Natural killer cell treated with Interleukin-12 subunit alpha and Interleukin-12 subunit beta and Interleukin-15 and Interleukin-18, amount 100 ng/mL, for 72 hours (primary cell): ENCODE data around the gene MIA2. TPM values are rescaled to one million over a fixed set of nuclear protein-coding genes. Genes with fewer than 3 reads are reported as not detected.
A peak's percentile ranks its signal among the peaks of the same experiment; 100 is the strongest.
"Not testable (repeated sequence)": the region's sequence is repeated elsewhere in the genome, so short reads cannot be mapped to it uniquely, and the experiment has no call there.

Experiments used
- ATAC-seq, 2 donors: fragments of 150-1000 bp; cut with Tn5 transposase in 1 of 2; sonication (Bioruptor Pico), chemical (Tn5 transposase) in 1 of 2; 2 replicates each; pipeline ENCODE4 v1.10.0; 2021
- DNase-seq: peaks from one replicate; pipeline ENCODE4 v3.0.0; 2022; ENCODE audit warnings: low spot score
- H3K27ac Mint-ChIP-seq, 2 donors: 1 replicate in 1 of 2; 2 replicates in 1 of 2; pipeline ENCODE4 v1.8.0; 2022; ENCODE audit warnings: mixed read lengths in 2 of 2, mild to moderate bottlenecking in 1 of 2, moderate library complexity in 1 of 2
- H3K27me3 Mint-ChIP-seq, 2 donors: 1 replicate in 1 of 2; 2 replicates in 1 of 2; pipeline ENCODE4 v1.8.0; 2022; ENCODE audit warnings: mixed read lengths in 2 of 2
- H3K36me3 Mint-ChIP-seq: one replicate; pipeline ENCODE4 v1.8.0; 2022; ENCODE audit warnings: mixed read lengths
- H3K4me1 Mint-ChIP-seq, 2 donors: 1 replicate in 1 of 2; 2 replicates in 1 of 2; pipeline ENCODE4 v1.8.0; 2022; ENCODE audit warnings: low read depth in 2 of 2, mixed read lengths in 2 of 2, mild to moderate bottlenecking in 1 of 2
- H3K4me3 Mint-ChIP-seq: one replicate; pipeline ENCODE4 v1.8.0; 2022; ENCODE audit warnings: mixed read lengths
- H3K9me3 Mint-ChIP-seq: 2 replicates; pipeline ENCODE4 v1.8.0; 2022; ENCODE audit warnings: mixed read lengths
- total RNA-seq, 2 donors: library from RNA; stranded (reverse); gene quantifications; one replicate each; pipeline ENCODE4 v1.2.3, GENCODE V29; 2022

MIA2 gene
- total RNA-seq, 2 donors from 2014 or later = 26.1 to 26.9 TPM

DNA sequence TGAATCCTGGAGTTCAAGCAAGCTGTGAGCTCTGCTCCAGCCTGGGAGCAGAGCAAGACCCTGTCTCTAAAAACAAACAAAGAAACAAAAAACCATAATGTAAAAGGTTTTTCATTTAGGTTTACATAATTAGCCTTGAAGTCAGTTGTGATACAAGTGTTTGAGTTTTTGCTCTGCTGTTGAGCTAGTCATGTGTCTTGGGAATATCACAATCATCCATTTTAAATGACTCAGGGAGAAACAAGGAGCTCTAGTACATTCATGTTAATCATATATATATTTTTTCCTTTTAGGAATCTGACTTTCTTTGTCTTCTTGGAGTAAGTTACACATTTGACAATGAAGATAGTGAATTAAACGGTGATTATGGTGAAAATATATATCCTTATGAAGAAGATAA, 12.9 kb downstream of the MIA2 start:
- Mint-ChIP-seq H3K27me3 (peaks cover 3 to 5% of the 10 kb centered on the region in 2 donors), H3K4me3 (no peak overlapping the region), H3K36me3 (no peaks in the 10 kb centered on the region), H3K9me3 (no peaks in the 10 kb centered on the region), H3K27ac (no peak overlapping the region), H3K4me1 (no peaks in the 10 kb centered on the region)
- ATAC-seq = no peak
- DNase-seq = no peak

DNA sequence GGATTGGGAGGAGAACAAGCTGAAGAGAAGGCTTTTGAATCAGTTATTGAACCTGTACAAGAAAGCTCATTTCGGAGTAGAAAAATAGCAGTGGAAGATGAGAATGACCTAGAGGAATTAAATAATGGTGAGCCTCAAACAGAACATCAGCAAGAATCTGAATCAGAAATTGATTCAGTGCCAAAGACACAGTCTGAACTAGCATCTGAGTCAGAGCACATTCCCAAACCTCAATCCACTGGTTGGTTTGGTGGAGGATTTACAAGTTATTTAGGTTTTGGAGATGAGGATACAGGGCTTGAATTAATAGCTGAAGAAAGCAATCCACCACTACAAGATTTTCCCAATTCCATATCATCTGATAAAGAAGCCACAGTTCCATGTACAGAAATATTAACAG, 13.5 kb downstream of the MIA2 start:
- H3K4me1 Mint-ChIP-seq = no peaks in the 10 kb centered on the region
- H3K27me3 Mint-ChIP-seq = peaks cover 3 to 5% of the 10 kb centered on the region in 2 donors
- no peaks in the 10 kb centered on the region for H3K36me3 Mint-ChIP-seq
- ATAC-seq (no peak), DNase-seq (no peak)
- no peaks in the 10 kb centered on the region for H3K9me3 Mint-ChIP-seq
- H3K4me3 Mint-ChIP-seq = no peak overlapping the region
- no peak overlapping the region for H3K27ac Mint-ChIP-seq

DNA sequence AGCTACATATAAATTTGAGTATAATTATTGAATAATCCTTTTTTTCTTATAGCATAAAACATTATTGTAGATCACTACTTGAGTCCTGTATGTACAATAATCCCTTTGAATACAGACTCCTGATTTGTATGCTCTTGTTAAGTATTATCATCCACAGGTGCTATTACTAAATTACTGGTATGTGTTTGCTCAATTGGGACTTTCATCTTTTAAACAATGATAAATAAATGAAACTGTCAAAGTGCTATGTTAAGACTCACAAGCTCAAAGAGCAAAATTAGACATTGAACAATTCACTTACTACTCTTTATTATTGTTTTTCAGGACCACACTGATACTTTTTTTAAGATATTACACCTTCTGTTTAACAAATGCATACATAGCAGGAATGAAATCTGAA, 17.8 kb downstream of the MIA2 start:
- Mint-ChIP-seq H3K36me3 (no peaks in the 10 kb centered on the region), H3K27ac (no peak overlapping the region), H3K9me3 (no peaks in the 10 kb centered on the region), H3K4me3 (no peak overlapping the region), H3K27me3 (peaks cover 3 to 5% of the 10 kb centered on the region in 2 donors), H3K4me1 (no peaks in the 10 kb centered on the region)
- ATAC-seq (no peak), DNase-seq (no peak)

DNA sequence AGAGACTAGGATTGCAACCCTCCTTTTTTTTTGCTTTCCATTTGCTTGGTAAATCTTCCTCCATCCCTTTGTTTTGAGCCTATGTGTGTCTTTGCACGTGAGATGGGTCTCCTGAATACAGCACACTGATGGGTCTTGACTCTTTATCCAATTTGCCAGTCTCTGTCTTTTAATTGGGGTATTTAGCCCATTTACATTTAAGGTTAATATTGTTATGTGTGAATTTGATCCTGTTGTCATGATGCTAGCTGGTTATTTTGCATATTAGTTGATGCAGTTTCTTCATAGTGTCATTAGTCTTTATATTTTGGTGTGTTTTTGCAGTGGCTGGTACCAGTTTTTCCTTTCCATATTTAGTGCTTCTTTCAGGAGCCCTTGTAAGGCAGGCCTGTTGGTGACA, 23.7 kb downstream of the MIA2 start:
- DNase-seq, H3K9me3 Mint-ChIP-seq, H3K36me3 Mint-ChIP-seq, ATAC-seq, H3K27ac Mint-ChIP-seq, H3K27me3 Mint-ChIP-seq, H3K4me1 Mint-ChIP-seq, H3K4me3 Mint-ChIP-seq: not testable (repeated sequence)

DNA sequence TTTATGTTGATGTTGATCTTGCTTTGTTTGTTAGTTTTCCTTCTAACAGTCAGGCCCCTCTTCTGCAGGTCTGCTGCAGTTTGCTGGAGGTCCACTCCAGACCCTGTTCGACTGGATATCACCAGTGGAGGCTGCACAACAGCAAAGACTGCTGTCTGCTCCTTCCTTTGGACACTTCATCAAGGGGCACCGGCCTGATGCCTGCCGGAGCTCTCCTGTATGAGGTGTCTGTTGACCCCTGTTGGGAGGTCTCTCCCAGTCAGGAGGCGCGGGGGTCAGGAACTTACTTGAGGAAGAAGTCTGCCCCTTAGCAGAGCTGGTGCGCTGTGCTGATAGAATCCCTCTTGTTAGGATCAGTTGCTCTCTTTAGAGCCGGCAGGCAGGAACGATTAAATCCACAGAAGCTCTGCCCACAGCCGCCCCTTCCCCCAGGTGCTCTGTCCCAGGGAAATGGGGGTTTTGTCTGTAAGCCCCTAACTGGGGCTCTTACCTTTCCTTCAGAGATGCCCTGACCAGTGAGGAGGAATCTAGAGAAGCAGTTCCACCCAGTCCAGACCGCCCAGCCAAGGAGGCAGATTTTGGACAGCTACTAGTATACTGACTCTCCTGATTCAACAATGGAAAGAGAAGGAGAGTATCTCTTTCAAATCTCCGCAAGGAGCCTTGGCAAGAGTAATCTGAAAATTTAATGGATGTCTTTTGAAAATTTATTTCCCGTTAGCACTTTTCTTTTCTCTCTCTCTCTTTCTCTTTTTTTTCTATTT, 25.2 kb downstream of the MIA2 start:
- H3K9me3 Mint-ChIP-seq = peaks cover 3% of the 10 kb centered on the region
- H3K36me3 Mint-ChIP-seq = peaks cover 6% of the 10 kb centered on the region
- no peak overlapping the region for H3K27ac Mint-ChIP-seq
- H3K27me3 Mint-ChIP-seq = no peaks in the 10 kb centered on the region
- peak in 1 of 2 donors; percentile 11 for ATAC-seq
- no peaks in the 10 kb centered on the region for H3K4me1 Mint-ChIP-seq
- no peak for DNase-seq
- no peak overlapping the region for H3K4me3 Mint-ChIP-seq

DNA sequence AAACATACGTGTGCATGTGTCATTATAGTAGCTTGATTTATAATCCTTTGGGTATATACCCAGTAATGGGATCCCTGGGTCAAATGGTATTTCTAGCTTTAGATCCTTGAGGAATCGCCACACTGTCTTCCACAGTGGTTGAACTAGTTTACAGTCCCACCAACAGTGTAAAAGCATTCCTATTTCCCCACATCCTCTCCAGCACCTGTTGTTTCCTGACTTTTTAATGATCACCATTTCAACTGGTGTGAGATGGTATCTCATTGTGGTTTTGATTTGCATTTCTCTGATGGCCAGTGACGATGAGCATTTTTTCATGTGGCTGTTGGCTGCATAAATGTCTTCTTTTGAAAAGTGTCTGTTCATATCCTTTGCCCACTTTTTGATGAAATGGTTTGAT, 26.4 kb downstream of the MIA2 start:
- ATAC-seq, H3K9me3 Mint-ChIP-seq, H3K4me1 Mint-ChIP-seq: not testable (repeated sequence)

DNA sequence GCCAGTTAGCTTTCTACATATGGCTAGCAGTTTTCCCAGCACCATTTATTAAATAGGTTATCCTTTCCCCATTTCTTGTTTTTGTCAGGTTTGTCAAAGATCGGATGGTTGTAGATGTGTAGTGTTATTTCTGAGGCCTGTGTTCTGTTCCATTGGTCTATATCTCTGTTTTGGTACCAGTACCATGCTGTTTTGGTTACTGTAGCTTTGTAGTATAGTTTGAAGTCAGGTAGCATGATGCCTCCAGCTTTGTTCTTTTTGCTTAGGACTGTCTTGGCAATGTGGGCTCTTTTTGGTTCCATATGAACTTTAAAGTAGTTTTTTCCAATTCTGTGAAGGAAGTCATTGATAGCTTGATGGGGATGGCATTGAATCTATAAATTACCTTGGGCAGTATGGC, 28.5 kb downstream of the MIA2 start:
- not testable (repeated sequence) for H3K27me3 Mint-ChIP-seq, H3K27ac Mint-ChIP-seq, DNase-seq, H3K4me3 Mint-ChIP-seq, H3K9me3 Mint-ChIP-seq, H3K36me3 Mint-ChIP-seq, ATAC-seq
- H3K4me1 Mint-ChIP-seq = peaks cover 8 to 12% of the 10 kb centered on the region in 2 donors

More for the DNA sequence above, 26.4 kb downstream of the MIA2 start:
- not testable (repeated sequence) for DNase-seq, H3K36me3 Mint-ChIP-seq, H3K27me3 Mint-ChIP-seq, H3K27ac Mint-ChIP-seq, H3K4me3 Mint-ChIP-seq

DNA sequence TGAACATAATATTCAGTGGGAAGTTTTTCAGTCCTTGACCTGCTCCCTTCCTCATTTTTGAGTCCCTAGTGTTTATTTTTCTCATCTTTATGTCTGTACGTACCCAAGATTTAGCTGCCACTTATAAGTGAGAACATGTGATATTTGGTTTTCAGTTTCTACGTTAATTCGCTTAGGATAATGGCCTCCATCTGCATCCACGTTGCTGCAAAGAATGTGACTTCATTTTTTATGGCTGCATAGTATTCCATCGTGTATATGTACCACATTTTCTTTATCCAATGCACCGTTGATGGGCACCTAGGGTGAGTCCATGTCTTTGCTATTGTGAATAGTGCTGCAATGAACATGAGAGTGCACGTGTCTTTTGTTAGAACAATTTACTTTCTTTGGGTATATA, 30.3 kb downstream of the MIA2 start:
- H3K36me3 Mint-ChIP-seq = no peaks in the 10 kb centered on the region
- H3K27ac Mint-ChIP-seq = no peak overlapping the region
- no peak for ATAC-seq
- no peaks in the 10 kb centered on the region for H3K27me3 Mint-ChIP-seq
- peaks cover 20 to 27% of the 10 kb centered on the region in 2 donors for H3K4me1 Mint-ChIP-seq
- peaks cover 3% of the 10 kb centered on the region for H3K9me3 Mint-ChIP-seq
- H3K4me3 Mint-ChIP-seq = no peak overlapping the region
- DNase-seq = no peak

DNA sequence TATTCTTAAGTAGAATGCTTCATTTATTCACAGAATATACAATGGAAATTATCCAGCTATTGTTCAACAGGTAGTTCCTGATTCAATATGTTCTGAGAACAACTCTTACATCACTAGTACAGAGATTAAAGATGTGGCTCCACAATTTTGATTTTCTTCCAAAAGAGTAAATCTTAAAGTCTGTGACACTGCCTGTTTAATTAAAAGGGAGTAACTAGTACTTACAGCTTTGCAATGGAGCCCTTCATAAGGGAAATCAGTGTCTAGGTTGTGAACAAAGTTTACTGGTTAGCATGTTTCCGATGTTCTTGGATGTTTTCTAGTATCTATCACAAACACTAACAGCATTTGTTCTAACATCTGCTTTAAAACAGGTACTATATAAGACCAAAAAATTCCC, 30.8 kb downstream of the MIA2 start:
- ATAC-seq (no peak), DNase-seq (no peak)
- no peak overlapping the region for H3K4me3 Mint-ChIP-seq
- no peak overlapping the region for H3K27ac Mint-ChIP-seq
- H3K4me1 Mint-ChIP-seq = peaks cover 25 to 32% of the 10 kb centered on the region in 2 donors
- H3K27me3 Mint-ChIP-seq = no peaks in the 10 kb centered on the region
- H3K9me3 Mint-ChIP-seq = peaks cover 3% of the 10 kb centered on the region
- H3K36me3 Mint-ChIP-seq = no peaks in the 10 kb centered on the region

DNA sequence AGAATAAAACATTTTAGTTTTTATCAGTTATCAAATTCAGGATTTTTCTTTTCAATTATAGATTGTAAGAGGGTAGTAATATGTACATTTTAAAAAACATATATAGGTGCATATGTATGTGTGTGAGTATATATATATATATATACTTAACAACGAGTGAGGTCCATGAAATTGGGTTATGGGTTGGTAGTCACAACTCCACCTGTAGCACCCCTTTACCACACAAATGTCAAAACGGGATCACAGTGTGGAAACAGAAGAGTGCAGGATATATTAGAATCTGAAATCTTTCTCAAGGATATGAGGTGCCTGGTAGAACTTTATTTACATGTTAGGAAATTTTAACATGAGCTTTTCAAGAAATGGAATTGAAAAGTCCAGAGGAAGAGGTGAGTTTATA, 31.3 kb downstream of the MIA2 start:
- Mint-ChIP-seq H3K9me3 (peaks cover 3% of the 10 kb centered on the region), H3K27ac (peak overlapping the region; percentile 95 to 97), H3K4me1 (peaks cover 27 to 36% of the 10 kb centered on the region in 2 donors), H3K36me3 (no peaks in the 10 kb centered on the region), H3K4me3 (peak overlapping the region; percentile 92), H3K27me3 (no peaks in the 10 kb centered on the region)
- ATAC-seq = no peak
- no peak for DNase-seq

DNA sequence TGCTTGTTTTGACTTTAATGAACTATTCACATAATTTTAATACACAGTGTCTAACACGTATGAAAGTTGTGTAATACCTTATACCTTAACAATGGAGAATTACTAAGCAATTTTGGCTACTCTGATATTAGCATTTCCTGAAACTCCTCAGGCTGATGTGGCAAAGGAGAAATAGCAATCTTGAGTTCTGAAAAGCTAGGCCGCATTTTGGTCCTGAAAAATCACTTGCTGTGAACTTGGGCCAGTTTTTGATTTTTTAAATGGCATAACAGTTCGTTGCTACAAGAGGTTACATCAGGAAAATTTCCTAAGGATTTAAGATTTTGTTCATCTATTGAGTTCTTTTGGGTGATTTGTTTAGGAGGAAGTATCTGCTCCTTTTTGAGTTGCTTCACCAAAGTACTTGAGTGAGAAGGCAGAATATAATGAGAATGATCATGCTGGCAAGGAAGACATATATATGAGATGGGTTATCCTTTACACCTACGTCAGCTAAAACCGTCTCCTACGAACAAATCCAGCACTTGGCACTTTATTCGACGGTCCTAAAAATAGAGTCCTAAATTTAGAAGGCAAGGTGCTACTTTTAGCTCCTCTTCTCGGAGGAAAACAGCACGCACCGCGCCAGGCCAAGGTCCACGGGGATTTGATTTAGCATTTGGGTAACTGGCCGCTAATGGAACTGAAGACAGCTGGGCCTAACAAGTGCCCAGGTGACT, 32.2 kb downstream of the MIA2 start:
- ATAC-seq (no peak), DNase-seq (no peak)
- Mint-ChIP-seq H3K4me3 (peak overlapping the region; percentile 92), H3K4me1 (peaks cover 37 to 45% of the 10 kb centered on the region in 2 donors), H3K27ac (peak overlapping the region; percentile 95 to 97), H3K27me3 (no peaks in the 10 kb centered on the region), H3K9me3 (peaks cover 3% of the 10 kb centered on the region), H3K36me3 (no peaks in the 10 kb centered on the region)

DNA sequence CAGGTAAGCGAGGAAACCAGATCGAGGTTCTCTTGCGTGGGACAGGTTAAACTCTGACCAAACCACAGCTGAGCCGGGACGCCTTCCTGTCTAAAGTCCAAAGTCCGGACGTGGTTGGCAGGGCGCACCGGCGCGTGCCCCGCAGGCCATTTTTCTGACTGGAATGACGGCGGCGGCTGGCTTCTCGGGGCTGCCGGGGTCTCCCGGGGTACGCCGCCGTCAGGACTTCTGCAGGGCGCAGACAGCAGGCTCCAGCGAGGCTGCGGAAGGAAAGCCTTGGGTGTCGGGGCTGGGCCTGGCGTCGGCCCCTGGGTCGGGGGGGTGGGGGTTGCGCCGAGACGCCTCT, 32.8 kb downstream of the MIA2 start:
- DNase-seq (peak; percentile 62), ATAC-seq (peak; percentile 38 to 42)
- peaks cover 3% of the 10 kb centered on the region for H3K9me3 Mint-ChIP-seq
- peak overlapping the region; percentile 92 for H3K4me3 Mint-ChIP-seq
- peak overlapping the region; percentile 95 to 97 for H3K27ac Mint-ChIP-seq
- H3K4me1 Mint-ChIP-seq = peaks cover 40 to 50% of the 10 kb centered on the region in 2 donors
- no peaks in the 10 kb centered on the region for H3K27me3 Mint-ChIP-seq
- no peaks in the 10 kb centered on the region for H3K36me3 Mint-ChIP-seq

DNA sequence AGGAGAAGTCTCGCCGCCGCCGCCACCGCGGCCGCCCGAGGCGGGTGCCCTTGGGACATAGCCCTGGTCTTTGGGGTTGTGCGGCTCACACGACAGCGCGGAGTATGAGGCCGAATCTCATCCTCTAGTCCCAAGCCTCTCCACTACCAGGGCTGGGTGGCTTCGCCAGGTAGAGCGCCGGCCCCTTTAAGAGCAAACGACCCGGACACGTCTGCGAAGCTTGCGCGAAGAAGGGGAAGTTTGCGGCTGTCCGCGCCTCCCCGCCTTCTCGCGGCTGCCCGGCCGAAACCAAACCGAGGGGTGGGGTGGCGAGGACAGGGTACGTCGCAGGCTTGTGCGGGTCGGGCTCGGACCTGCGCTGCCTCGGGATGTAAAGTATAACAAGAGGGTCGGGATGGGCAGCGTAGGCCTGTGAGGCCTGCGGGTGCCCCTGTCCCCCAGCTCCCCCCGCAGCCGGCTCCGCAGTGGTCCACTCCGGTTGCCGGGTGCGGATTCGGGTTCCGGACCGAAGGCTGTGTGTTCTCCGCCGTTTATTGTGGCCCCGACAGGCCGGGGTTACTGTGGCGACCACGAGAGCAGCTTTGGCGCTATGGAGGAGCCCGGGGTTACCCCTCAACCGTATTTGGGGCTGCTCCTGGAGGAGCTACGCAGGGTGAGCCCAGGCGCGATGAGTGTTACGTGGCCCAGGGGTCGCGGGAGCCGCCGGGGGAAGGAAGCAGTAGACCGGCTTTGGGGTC, 33.3 kb downstream of the MIA2 start:
- H3K4me3 Mint-ChIP-seq = peak overlapping the region; percentile 92
- no peaks in the 10 kb centered on the region for H3K27me3 Mint-ChIP-seq
- no peaks in the 10 kb centered on the region for H3K36me3 Mint-ChIP-seq
- peak overlapping the region; percentile 95 to 97 for H3K27ac Mint-ChIP-seq
- H3K9me3 Mint-ChIP-seq = peaks cover 3% of the 10 kb centered on the region
- DNase-seq (peak; percentile 90), ATAC-seq (peak; percentile 93)
- H3K4me1 Mint-ChIP-seq = peaks cover 45 to 55% of the 10 kb centered on the region in 2 donors

DNA sequence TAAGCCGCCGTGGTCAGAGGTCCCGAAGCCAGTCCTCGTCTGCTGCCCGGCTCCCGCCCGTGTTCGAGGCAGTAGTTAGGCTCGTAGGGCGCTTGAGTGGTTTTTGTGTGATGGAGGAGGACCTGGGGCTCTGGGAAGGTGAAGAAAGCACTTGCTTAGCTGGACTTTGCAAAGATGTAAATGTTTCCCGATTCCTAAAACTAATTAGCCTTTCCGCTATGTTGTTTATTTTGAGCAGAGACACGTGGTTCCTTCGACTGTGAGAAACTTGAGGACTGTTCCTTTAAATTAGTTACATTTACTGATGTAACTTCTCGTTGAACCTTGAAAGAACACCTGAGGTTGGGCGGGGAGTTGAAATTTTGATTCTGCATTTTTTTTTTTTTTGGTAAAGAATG, 33.9 kb downstream of the MIA2 start:
- peak overlapping the region; percentile 95 to 97 for H3K27ac Mint-ChIP-seq
- no peaks in the 10 kb centered on the region for H3K36me3 Mint-ChIP-seq
- peaks cover 45 to 57% of the 10 kb centered on the region in 2 donors for H3K4me1 Mint-ChIP-seq
- no peak for DNase-seq
- no peaks in the 10 kb centered on the region for H3K27me3 Mint-ChIP-seq
- peak overlapping the region; percentile 92 for H3K4me3 Mint-ChIP-seq
- H3K9me3 Mint-ChIP-seq = no peaks in the 10 kb centered on the region
- ATAC-seq = no peak
